Left lung (tissue), 10 donors: ENCODE results near the gene RALGPS1. TPM values are rescaled to one million over a fixed set of nuclear protein-coding genes. Genes with fewer than 3 reads are reported as not detected.

Experiments used
- ATAC-seq: fragments of 200-7000 bp; cut with Tn5 transposase; one replicate; pipeline ENCODE4 v1.9.1; 2020; ENCODE audit warnings: moderate library complexity
- DNase-seq, 4 donors: peaks; one replicate each; pipeline ENCODE4 v3.0.0-alpha.2; 2013 to 2020
- H3K27ac ChIP-seq, 2 donors: fragments of 200-600 bp; sonication (generic) in 1 of 2; one replicate each; pipeline versions ENCODE4 v1.5.0 to v1.8.0; 2020 to 2021
- H3K27me3 ChIP-seq, 2 donors: fragments of 200-600 bp; sonication (generic) in 1 of 2; one replicate each; pipeline versions ENCODE4 v1.5.0 to v1.8.0; 2020 to 2021
- H3K36me3 ChIP-seq, 2 donors: fragments of 200-600 bp; sonication (generic) in 1 of 2; one replicate each; pipeline versions ENCODE4 v1.5.0 to v1.8.0; 2020 to 2021
- H3K4me1 ChIP-seq, 2 donors: fragments of 200-600 bp; one replicate each; pipeline ENCODE4 v1.8.0; 2021
- H3K4me3 ChIP-seq, 2 donors: fragments of 200-600 bp; sonication (generic) in 1 of 2; one replicate each; pipeline versions ENCODE4 v1.5.0 to v1.8.0; 2020 to 2021; ENCODE audit warnings: mild to moderate bottlenecking in 1 of 2
- H3K9me3 ChIP-seq, 2 donors: fragments of 200-600 bp; sonication (generic) in 1 of 2; one replicate each; pipeline versions ENCODE4 v1.5.0 to v1.8.0; 2020 to 2021
- intact Hi-C, 2 donors: fragments of 100-400 bp; cut with DNase I; formaldehyde crosslinking; loops; one replicate each; pipeline versions ENCODE4 v1.11.2 to v1.14.2; 2022
- polyA plus RNA-seq, 6 donors: library from polyadenylated mRNA; unstranded; fragments of 120-200 nt; gene quantifications; one replicate each; pipeline ENCODE4 v1.2.1, GENCODE V29; 2013; ENCODE audit not compliant: insufficient read length in 6 of 6
- total RNA-seq, 2 donors: library from RNA; stranded (reverse); fragmentation: NEBNext Ultra II Directional; extraction: Animal tissue kit (Norgen Biotek cat#: 25700); gene quantifications; one replicate each; pipeline ENCODE4 v1.2.1, GENCODE V29; 2021
- TF ChIP-seq, protein P1 (sequence below), 2 donors: fragments of 200-600 bp; sonication (generic) in 1 of 2; IDR thresholded peaks; one replicate each; pipeline versions ENCODE4 v1.5.0 to v1.8.0; 2021; ENCODE audit warnings: antibody characterized with exemption in 2 of 2
- donor health status: DM: no; HTN: yes; CAD: no.
- donor health status: DM: no; HTN: no; CAD: no.

The RALGPS1 gene
- total and polyA plus RNA-seq, 8 donors, result 11.9 to 27.6 (median 21.5) TPM

DNA sequence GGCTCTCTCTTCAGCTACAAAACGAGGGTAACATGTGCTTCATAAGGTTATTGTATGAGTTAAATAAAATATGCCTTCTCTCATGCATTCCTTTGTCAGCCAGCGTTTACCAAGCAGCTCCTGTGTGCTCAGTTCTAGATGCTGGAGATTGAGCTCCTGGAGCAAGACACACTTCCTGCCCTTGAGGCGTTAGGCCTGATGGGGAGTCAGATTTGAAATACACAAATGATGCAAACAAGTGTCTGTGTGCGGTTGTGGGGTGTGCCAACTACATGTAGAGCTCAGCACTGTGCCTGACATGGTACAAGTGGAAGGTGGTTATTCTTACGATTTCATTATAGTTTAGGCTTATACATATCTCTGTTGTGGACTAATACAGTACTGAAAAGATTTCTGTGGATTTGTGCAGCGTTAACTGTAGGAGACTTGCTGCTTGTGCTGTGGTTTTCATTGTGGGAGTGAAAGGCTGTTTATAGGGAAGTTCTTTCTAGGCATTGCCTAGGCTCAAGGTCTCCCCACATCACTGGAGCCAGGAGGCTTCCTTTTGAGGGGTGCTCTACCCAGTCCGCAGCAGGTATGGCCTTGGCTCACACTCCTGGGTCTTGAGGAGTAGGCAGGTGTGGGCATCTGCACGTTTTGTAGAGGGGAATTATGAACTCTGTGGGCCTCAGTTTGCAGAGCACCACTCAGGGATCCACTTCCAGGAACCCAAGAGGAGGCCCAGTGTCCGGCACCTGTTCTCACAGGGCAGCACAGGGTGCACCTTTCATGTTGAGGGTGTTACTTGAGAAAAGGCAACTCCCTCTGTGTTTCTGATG lies 247.7 kb downstream of the RALGPS1 start:
- intact Hi-C loops, result no loop called here
- no peak for DNase-seq
- Histone ChIP-seq H3K4me1 (peaks cover 0 to 12% of the 10 kb centered on the region in 2 donors), H3K4me3 (no peak overlapping the region), H3K27me3 (no peaks in the 10 kb centered on the region), H3K9me3 (no peaks in the 10 kb centered on the region), H3K36me3 (no peaks in the 10 kb centered on the region), H3K27ac (peak overlapping the region in 1 of 2 donors; percentile 1)
- no peak for ATAC-seq
- TF ChIP-seq, protein P1, sequence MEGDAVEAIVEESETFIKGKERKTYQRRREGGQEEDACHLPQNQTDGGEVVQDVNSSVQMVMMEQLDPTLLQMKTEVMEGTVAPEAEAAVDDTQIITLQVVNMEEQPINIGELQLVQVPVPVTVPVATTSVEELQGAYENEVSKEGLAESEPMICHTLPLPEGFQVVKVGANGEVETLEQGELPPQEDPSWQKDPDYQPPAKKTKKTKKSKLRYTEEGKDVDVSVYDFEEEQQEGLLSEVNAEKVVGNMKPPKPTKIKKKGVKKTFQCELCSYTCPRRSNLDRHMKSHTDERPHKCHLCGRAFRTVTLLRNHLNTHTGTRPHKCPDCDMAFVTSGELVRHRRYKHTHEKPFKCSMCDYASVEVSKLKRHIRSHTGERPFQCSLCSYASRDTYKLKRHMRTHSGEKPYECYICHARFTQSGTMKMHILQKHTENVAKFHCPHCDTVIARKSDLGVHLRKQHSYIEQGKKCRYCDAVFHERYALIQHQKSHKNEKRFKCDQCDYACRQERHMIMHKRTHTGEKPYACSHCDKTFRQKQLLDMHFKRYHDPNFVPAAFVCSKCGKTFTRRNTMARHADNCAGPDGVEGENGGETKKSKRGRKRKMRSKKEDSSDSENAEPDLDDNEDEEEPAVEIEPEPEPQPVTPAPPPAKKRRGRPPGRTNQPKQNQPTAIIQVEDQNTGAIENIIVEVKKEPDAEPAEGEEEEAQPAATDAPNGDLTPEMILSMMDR (IDR thresholded peaks at IDR 0.05), result no peak

DNA sequence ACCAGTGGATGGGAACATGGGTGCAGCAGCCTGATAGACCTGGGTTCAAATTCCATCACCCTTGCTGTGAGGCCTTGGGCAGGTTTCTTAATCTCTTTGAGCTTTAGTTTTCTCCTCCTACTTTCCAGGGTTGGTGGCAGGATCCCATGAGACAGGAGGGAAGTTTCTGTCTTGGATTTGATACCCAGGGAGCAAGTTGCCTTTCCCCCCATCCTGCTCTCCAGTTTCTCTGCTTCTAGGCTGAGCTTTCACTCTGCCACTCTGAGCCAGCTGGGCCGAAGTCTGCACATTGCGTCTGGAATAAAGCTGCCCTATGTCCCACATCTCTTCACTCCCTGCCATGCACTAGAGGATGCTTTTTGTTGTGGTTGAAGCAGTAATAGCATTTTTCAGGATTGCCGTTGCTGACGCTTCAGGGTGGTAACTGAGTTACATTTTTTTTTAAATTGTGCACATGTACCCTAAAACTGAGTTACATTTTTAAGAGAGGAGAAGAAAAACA lies 248.3 kb downstream of the RALGPS1 start:
- ATAC-seq, result no peak
- Histone ChIP-seq H3K4me3 (no peak overlapping the region), H3K36me3 (no peaks in the 10 kb centered on the region), H3K27ac (peak overlapping the region in 1 of 2 donors; percentile 1), H3K4me1 (peaks cover 0 to 12% of the 10 kb centered on the region in 2 donors), H3K27me3 (no peaks in the 10 kb centered on the region), H3K9me3 (no peaks in the 10 kb centered on the region)
- DNase-seq, result no peak
- TF ChIP-seq, protein P1 (IDR thresholded peaks at IDR 0.05), result no peak
- intact Hi-C loops, result no loop called here

DNA sequence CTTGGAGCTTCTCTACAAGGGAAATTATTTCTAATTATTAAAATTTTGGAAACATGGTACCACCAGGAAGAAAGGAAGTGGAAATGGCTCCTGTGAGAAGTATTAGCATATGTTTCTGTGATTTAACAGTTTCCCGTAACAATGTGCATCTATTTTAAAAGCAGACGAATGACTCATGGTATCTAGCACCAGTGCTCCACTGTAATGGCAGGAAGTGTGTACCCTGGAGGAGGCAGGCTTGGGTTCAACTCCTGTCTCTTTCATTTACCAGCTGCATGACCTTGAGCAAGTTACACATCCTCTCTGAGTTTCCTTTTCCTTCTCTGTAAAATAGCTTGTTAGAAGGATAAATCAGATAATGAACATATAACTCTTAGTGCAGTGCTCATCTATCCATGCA lies 248.8 kb downstream of the RALGPS1 start:
- TF ChIP-seq, protein P1 (IDR thresholded peaks at IDR 0.05), result no peak
- Histone ChIP-seq H3K9me3 (no peaks in the 10 kb centered on the region), H3K27ac (peak overlapping the region in 1 of 2 donors; percentile 1), H3K27me3 (no peaks in the 10 kb centered on the region), H3K36me3 (no peaks in the 10 kb centered on the region), H3K4me1 (peaks cover 0 to 12% of the 10 kb centered on the region in 2 donors), H3K4me3 (no peak overlapping the region)
- intact Hi-C loops, result no loop called here
- ATAC-seq (peak; percentile 59), DNase-seq (no peak)

DNA sequence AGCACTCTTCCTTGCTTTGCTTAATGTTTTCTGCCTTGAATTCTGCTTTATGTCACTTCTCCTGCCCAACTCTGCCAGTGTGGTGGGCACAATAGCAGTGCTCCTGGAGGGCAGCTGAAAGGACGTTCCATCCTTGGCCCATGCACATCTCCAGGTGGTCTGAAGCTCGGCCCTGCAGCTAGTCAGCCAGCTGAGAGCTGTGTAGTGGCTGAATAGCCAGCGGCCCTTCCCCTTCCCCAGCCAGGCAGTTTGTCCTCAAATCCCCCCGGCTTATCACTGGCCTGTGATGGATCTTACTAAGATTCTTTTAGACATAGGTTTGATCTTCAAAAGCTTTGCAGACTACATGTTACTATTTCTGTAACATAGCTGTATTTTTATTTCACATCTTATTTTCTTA lies 250.5 kb downstream of the RALGPS1 start:
- Histone ChIP-seq H3K27me3 (no peaks in the 10 kb centered on the region), H3K4me1 (peaks cover 0 to 12% of the 10 kb centered on the region in 2 donors), H3K4me3 (no peak overlapping the region), H3K36me3 (no peaks in the 10 kb centered on the region), H3K9me3 (no peaks in the 10 kb centered on the region), H3K27ac (no peak overlapping the region)
- TF ChIP-seq, protein P1 (IDR thresholded peaks at IDR 0.05), result no peak
- DNase-seq (no peak), ATAC-seq (no peak)
- intact Hi-C loops, result no loop called here

DNA sequence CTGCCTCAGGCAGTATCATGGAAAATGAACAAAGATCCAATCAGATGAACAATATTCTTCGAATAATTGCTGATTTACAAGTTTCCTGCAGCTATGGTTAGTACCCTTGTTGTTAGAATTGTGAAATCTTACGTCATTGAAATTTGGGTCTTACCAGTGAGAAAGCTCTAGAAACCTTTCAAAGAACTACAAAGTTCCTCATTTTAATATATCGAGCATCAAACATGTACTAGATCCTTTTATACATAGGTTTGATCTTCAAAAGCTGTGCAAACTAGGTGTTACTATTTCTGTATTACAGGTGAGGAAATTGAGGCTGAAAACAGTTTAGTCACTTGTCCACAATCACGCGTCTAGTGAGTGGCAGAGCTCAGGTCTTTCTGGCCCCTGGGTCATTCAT lies 251.5 kb downstream of the RALGPS1 start:
- Histone ChIP-seq H3K4me1 (peaks cover 0 to 12% of the 10 kb centered on the region in 2 donors), H3K4me3 (no peak overlapping the region), H3K27me3 (no peaks in the 10 kb centered on the region), H3K9me3 (no peaks in the 10 kb centered on the region), H3K27ac (no peak overlapping the region), H3K36me3 (no peaks in the 10 kb centered on the region)
- intact Hi-C loops, result no loop called here
- ATAC-seq (no peak), DNase-seq (no peak)
- TF ChIP-seq, protein P1 (IDR thresholded peaks at IDR 0.05), result no peak
